KMS-11 (cell line): ENCODE data around the gene SSRP1.

Experiments
- H2AFZ ChIP-seq: fragments of 200-600 bp; sonication (generic); 2 replicates; pipeline ENCODE4 v1.6.1; 2016; ENCODE audit warnings: antibody characterized with exemption, mixed run types, low read depth
- H3K27ac ChIP-seq: fragments of 200-600 bp; sonication (generic); 2 replicates; pipeline ENCODE4 v1.6.1; 2016; ENCODE audit warnings: mild to moderate bottlenecking, mixed run types
- H3K27me3 ChIP-seq: fragments of 200-600 bp; sonication (generic); 2 replicates; pipeline ENCODE4 v1.6.1; 2017; ENCODE audit warnings: mild to moderate bottlenecking, low read depth, mixed run types, moderate library complexity; ENCODE audit not compliant: insufficient read depth
- H3K36me3 ChIP-seq: fragments of 200-600 bp; sonication (generic); 2 replicates; pipeline ENCODE4 v1.6.1; 2017; ENCODE audit warnings: mild to moderate bottlenecking, mixed run types; ENCODE audit not compliant: insufficient read depth
- H3K4me1 ChIP-seq: fragments of 200-600 bp; sonication (generic); 2 replicates; pipeline ENCODE4 v1.6.1; 2016; ENCODE audit warnings: mild to moderate bottlenecking, low read depth, mixed run types; ENCODE audit not compliant: poor library complexity, severe bottlenecking
- H3K4me2 ChIP-seq: fragments of 200-600 bp; sonication (generic); 2 replicates; pipeline ENCODE4 v1.7.0; 2016; ENCODE audit warnings: mild to moderate bottlenecking, mixed run types
- H3K4me3 ChIP-seq: fragments of 200-600 bp; sonication (generic); IDR thresholded peaks from 2 replicates; pipeline ENCODE4 v1.6.1; 2017; ENCODE audit warnings: low read depth, low read length, mixed read lengths; ENCODE audit not compliant: insufficient read depth
- H3K79me2 ChIP-seq: fragments of 200-600 bp; sonication (generic); 2 replicates; pipeline ENCODE4 v1.6.1; 2016; ENCODE audit warnings: low read depth, mixed run types; ENCODE audit not compliant: insufficient read depth
- H3K9ac ChIP-seq: fragments of 200-600 bp; sonication (generic); 2 replicates; pipeline ENCODE4 v1.6.1; 2016; ENCODE audit warnings: mild to moderate bottlenecking, mixed run types
- H4K20me1 ChIP-seq: fragments of 200-600 bp; sonication (generic); 2 replicates; pipeline ENCODE4 v1.6.1; 2016; ENCODE audit warnings: mild to moderate bottlenecking, mixed run types; ENCODE audit not compliant: insufficient read depth
- CTCF ChIP-seq: fragments of 200-600 bp; sonication (generic); conservative IDR thresholded peaks from 2 replicates; pipeline ENCODE4 v1.6.1; 2017; ENCODE audit warnings: low read depth, mild to moderate bottlenecking, antibody characterized with exemption, low read length, moderate library complexity, mixed read lengths

Gene SSRP1

DNA sequence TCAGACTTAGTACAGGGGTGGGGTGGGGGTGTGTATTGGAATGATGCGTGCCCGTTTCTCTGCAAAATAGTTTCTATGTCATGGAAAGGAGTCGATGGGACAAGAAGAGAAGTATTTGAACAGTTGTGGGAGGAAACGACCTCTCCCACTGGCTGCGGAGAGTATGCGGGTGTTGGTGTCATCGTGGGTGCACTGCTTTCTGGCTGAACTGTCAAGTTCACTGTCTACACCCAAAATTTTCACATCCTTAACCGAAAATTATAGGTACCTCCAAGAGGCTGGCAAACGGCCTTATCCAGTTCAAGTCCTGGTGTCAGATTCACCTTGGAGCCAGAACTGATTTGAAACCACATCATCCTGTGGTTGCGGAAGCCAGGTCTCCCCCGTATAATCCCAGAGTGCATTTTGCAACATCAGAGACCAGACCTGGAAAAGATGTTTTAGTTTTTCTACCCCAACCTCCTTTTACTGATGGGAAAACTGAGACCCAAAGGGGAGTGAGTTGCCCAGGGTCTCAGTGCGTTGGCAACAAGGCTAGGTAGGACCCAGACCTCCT lies 497 bp upstream of the SSRP1 start:
- H3K9ac ChIP-seq: peak overlapping the region; percentile 94; the same call in 1 of the 2 replicates
- peak overlapping the region; percentile 58 for H3K4me2 ChIP-seq
- no peak overlapping the region for H3K4me3 ChIP-seq
- peaks cover 22% of the 10 kb centered on the region for H3K4me1 ChIP-seq
- H3K36me3 ChIP-seq: peaks cover 4% of the 10 kb centered on the region; the same call in 1 of the 2 replicates
- H3K27ac ChIP-seq: peak overlapping the region; percentile 74; the same call in 1 of the 2 replicates
- H3K79me2 ChIP-seq: peaks cover 35% of the 10 kb centered on the region
- no peaks in the 10 kb centered on the region for H3K27me3 ChIP-seq
- TF ChIP-seq CTCF: no peak
- H2AFZ ChIP-seq: peak overlapping the region; percentile 65
- H4K20me1 ChIP-seq: no peaks in the 10 kb centered on the region

- H3K4me3 ChIP-seq: no peak overlapping the region
- peaks cover 4% of the 10 kb centered on the region; the same call in 1 of the 2 replicates for H3K36me3 ChIP-seq
- peaks cover 22% of the 10 kb centered on the region for H3K4me1 ChIP-seq
- no peaks in the 10 kb centered on the region for H3K27me3 ChIP-seq
- no peaks in the 10 kb centered on the region for H4K20me1 ChIP-seq
- no peak for TF ChIP-seq CTCF
- H2AFZ ChIP-seq: peak overlapping the region; percentile 66
- peak overlapping the region; percentile 94 for H3K9ac ChIP-seq
- peak overlapping the region; percentile 84 for H3K4me2 ChIP-seq
- H3K79me2 ChIP-seq: peaks cover 35% of the 10 kb centered on the region
- peak overlapping the region; percentile 74 for H3K27ac ChIP-seq
Measured at GRCh38 chr11:57335023-57335342, 709 bp downstream of the SSRP1 start.

GRCh38 chr11:57332694-57333440 lies 2.8 kb downstream of the SSRP1 start:
- peaks cover 29% of the 10 kb centered on the region for H3K4me1 ChIP-seq
- H2AFZ ChIP-seq: no peak overlapping the region
- H3K9ac ChIP-seq: no peak overlapping the region
- peaks cover 4% of the 10 kb centered on the region; the same call in 1 of the 2 replicates for H3K36me3 ChIP-seq
- H3K4me2 ChIP-seq: no peak overlapping the region
- no peaks in the 10 kb centered on the region for H4K20me1 ChIP-seq
- no peak for TF ChIP-seq CTCF
- peaks cover 35% of the 10 kb centered on the region for H3K79me2 ChIP-seq
- no peaks in the 10 kb centered on the region for H3K27me3 ChIP-seq
- no peak overlapping the region for H3K4me3 ChIP-seq
- no peak overlapping the region for H3K27ac ChIP-seq

DNA sequence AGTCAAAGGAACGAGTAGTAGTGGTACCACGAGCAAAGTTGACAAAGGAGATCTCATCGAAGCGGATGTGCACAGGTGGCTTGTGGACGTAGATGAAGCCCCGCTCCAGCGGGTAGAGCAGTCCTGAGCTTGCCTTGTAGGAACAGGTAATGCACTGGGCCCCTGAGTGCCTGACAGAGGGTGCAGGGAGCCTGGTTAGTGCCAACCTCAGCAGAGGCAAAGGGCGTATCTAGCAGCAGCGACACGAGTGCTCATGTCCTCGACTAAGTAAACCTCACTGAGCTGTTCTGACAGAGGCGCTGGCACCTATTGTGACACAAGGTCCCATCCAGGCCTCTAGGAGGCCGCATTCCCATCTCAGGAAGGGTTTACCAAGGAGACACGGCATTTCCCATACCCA lies 4.0 kb downstream of the SSRP1 start:
- Histone ChIP-seq H3K4me2 (no peak overlapping the region), H3K4me3 (no peak overlapping the region), H3K27ac (no peak overlapping the region), H3K27me3 (no peaks in the 10 kb centered on the region), H4K20me1 (no peaks in the 10 kb centered on the region), H3K36me3 (peaks cover 6% of the 10 kb centered on the region; the same call in 1 of the 2 replicates), H3K4me1 (peaks cover 38% of the 10 kb centered on the region), H3K9ac (no peak overlapping the region), H2AFZ (no peak overlapping the region), H3K79me2 (peaks cover 35% of the 10 kb centered on the region)
- no peak for TF ChIP-seq CTCF
